HL-60 (cell line): ENCODE results near the gene OGDH.

Experiments used
- DNase-seq, 2 experiments: peaks; one replicate each; pipeline ENCODE4 v3.0.0-alpha.2; 2010 to 2020; ENCODE audit warnings: low read depth in 1 of 2, low spot score in 1 of 2
- H3K27ac ChIP-seq: fragments of 250-450 bp; sonication (Bioruptor Pico); replicated peaks from 2 replicates; pipeline ENCODE4 v1.5.1; 2020; ENCODE audit warnings: mild to moderate bottlenecking, moderate library complexity
- H3K27me3 ChIP-seq: fragments of 250-450 bp; sonication (Bioruptor Pico); 2 replicates; pipeline ENCODE4 v1.5.1; 2021; ENCODE audit warnings: mild to moderate bottlenecking, moderate library complexity; ENCODE audit not compliant: insufficient read depth, poor library complexity, severe bottlenecking
- H3K4me3 ChIP-seq: replicated peaks from 2 replicates; pipeline ENCODE4 v1.5.1; 2011; ENCODE audit warnings: mild to moderate bottlenecking, control low read depth, low read length; ENCODE audit not compliant: insufficient read depth
- CTCF ChIP-seq: IDR thresholded peaks from one replicate; pipeline ENCODE4 v1.5.1; 2011; ENCODE audit warnings: low read length, control low read depth, inconsistent platforms; ENCODE audit not compliant: insufficient read depth
- GABPA ChIP-seq: IDR thresholded peaks from 2 replicates; pipeline ENCODE4 v1.6.1; 2012; ENCODE audit warnings: low read depth
- POLR2AphosphoS5 ChIP-seq: IDR thresholded peaks from 2 replicates; pipeline ENCODE4 v1.6.1; 2012; ENCODE audit warnings: low read depth
- REST ChIP-seq: IDR thresholded peaks from 2 replicates; pipeline ENCODE4 v1.6.1; 2012; ENCODE audit warnings: low read depth; ENCODE audit not compliant: insufficient replicate concordance
- SPI1 ChIP-seq: IDR thresholded peaks from 2 replicates; pipeline ENCODE4 v1.6.1; 2012; ENCODE audit warnings: low read depth, mild to moderate bottlenecking, borderline replicate concordance

The OGDH gene

GRCh38 chr7:44740055-44740454 lies 133.6 kb downstream of the OGDH start:
- TF ChIP-seq GABPA: no peak
- no peak for TF ChIP-seq SPI1
- TF ChIP-seq POLR2AphosphoS5: no peak
- TF ChIP-seq REST: no peak
- TF ChIP-seq CTCF: no peak
- no peaks in the 10 kb centered on the region for H3K27me3 ChIP-seq
- no peak overlapping the region for H3K4me3 ChIP-seq
- H3K27ac ChIP-seq: no peak overlapping the region
- DNase-seq: no peak

- TF ChIP-seq REST: no peak
- no peak for TF ChIP-seq GABPA
- TF ChIP-seq SPI1: no peak
- TF ChIP-seq CTCF: no peak
- no peak for TF ChIP-seq POLR2AphosphoS5
- Histone ChIP-seq H3K4me3 (no peak overlapping the region), H3K27me3 (no peaks in the 10 kb centered on the region), H3K27ac (no peak overlapping the region; the same call in 1 of the 2 replicates)
- DNase-seq: no peak
Observed at GRCh38 chr7:44743750-44744149, 137.3 kb downstream of the OGDH start.

GRCh38 chr7:44748045-44748947 lies 141.9 kb downstream of the OGDH start, which contains the start of gene ZMIZ2:
ZMIZ2 (plus strand) TSS chr7:44748847; CDS start chr7:44756250, 7,403 bp downstream.
- peak; percentile 65 to 88 for DNase-seq
- no peaks in the 10 kb centered on the region for H3K27me3 ChIP-seq
- H3K4me3 ChIP-seq: peak within 1 kb of the TSS; percentile 91
- TF ChIP-seq GABPA: no peak
- no peak for TF ChIP-seq CTCF
- peak; percentile 53; the same call in 1 of the 2 replicates for TF ChIP-seq POLR2AphosphoS5
- TF ChIP-seq SPI1: no peak
- TF ChIP-seq REST: no peak
- H3K27ac ChIP-seq: peak within 1 kb of the TSS; percentile 87
